Calu3 (cell line): Measurements from ENCODE around the gene LGR6. TPM values are rescaled to one million over a fixed set of nuclear protein-coding genes. Genes with fewer than 3 reads are reported as not detected.

Source experiments
- BruUV-seq: library from RNA; stranded (reverse); fragments of 400-500 nt; replicated peaks from 2 replicates; lab custom pipeline; 2021; lab: Mats Ljungman, UMichigan
- CTCF ChIA-PET: fragments of 300-600 bp; sonication (Branson Sonifier 250); formaldehyde crosslinking; loops from one replicate; lab custom pipeline; 2022; ENCODE audit warnings: antibody characterized with exemption; lab: Charles Lee
- DNase-seq: peaks from one replicate; pipeline ENCODE4 v3.0.0; 2022
- H3K27ac Mint-ChIP-seq: one replicate; pipeline ENCODE4 v1.8.0; 2022; ENCODE audit warnings: mixed read lengths; ENCODE audit not compliant: unreplicated experiment
- H3K27me3 Mint-ChIP-seq: one replicate; pipeline ENCODE4 v1.8.0; 2022; ENCODE audit warnings: mixed read lengths; ENCODE audit not compliant: unreplicated experiment
- H3K36me3 Mint-ChIP-seq: one replicate; pipeline ENCODE4 v1.8.0; 2022; ENCODE audit warnings: mild to moderate bottlenecking, moderate library complexity, mixed read lengths; ENCODE audit not compliant: insufficient read depth, unreplicated experiment
- H3K4me1 Mint-ChIP-seq: one replicate; pipeline ENCODE4 v1.8.0; 2022; ENCODE audit warnings: mild to moderate bottlenecking, low read depth, mixed read lengths; ENCODE audit not compliant: unreplicated experiment
- H3K4me3 Mint-ChIP-seq: one replicate; pipeline ENCODE4 v1.8.0; 2022; ENCODE audit warnings: mild to moderate bottlenecking, low read depth, moderate library complexity, mixed read lengths; ENCODE audit not compliant: unreplicated experiment
- H3K9me3 Mint-ChIP-seq: one replicate; pipeline ENCODE4 v1.8.0; 2022; ENCODE audit warnings: low read depth, mixed read lengths; ENCODE audit not compliant: unreplicated experiment
- intact Hi-C: fragments of 100-400 bp; cut with micrococcal nuclease; formaldehyde crosslinking; loops from one replicate; pipeline ENCODE4 v1.10.0; 2022; ENCODE audit not compliant: unreplicated experiment
- total RNA-seq: library from RNA; stranded (reverse); gene quantifications from 2 replicates; pipeline ENCODE4 v1.2.3, GENCODE V29; 2022
- TF ChIP-seq, protein P1 (sequence below): fragments of 200-600 bp; IDR thresholded peaks from one replicate; pipeline ENCODE4 v1.8.0; 2022; ENCODE audit warnings: antibody characterized with exemption; ENCODE audit not compliant: unreplicated experiment

LGR6 gene
- total RNA-seq, 1 experiment from 2014 or later: not detected

DNA sequence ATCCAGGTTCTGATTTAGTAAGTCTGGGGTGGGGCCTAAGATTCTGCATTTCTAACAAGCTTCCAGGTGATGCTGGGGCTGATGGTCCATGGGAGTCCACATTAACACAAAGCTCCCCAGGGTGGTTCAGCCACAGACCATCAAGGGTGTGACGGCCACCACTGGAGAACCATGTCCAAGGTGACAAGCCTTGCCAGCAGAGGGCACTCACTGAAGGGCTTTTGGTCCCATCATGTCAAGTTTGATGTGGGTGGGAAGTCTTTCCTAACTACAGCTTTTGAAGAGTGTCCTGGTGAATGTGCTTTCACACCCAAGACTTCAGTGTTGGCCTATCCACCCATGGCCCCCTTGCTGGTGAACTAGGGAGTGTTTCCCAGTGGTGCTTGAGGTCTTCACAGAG lies 81.0 kb downstream of the LGR6 start:
- DNase-seq: peak; percentile 48
- Mint-ChIP-seq H3K4me3 (no peak overlapping the region), H3K27me3 (peaks cover 76% of the 10 kb centered on the region), H3K36me3 (no peaks in the 10 kb centered on the region), H3K9me3 (no peaks in the 10 kb centered on the region), H3K4me1 (no peaks in the 10 kb centered on the region), H3K27ac (no peak overlapping the region)
- intact Hi-C loops: no loop called here
- CTCF ChIA-PET: interaction anchor here (0.5 to 1.5 kb wide), 3 partner anchors 9 to 86 kb away, joined by 3 to 4 read pairs (median 4); no protein-coding TSS in a partner anchor
- TF ChIP-seq, protein P1, sequence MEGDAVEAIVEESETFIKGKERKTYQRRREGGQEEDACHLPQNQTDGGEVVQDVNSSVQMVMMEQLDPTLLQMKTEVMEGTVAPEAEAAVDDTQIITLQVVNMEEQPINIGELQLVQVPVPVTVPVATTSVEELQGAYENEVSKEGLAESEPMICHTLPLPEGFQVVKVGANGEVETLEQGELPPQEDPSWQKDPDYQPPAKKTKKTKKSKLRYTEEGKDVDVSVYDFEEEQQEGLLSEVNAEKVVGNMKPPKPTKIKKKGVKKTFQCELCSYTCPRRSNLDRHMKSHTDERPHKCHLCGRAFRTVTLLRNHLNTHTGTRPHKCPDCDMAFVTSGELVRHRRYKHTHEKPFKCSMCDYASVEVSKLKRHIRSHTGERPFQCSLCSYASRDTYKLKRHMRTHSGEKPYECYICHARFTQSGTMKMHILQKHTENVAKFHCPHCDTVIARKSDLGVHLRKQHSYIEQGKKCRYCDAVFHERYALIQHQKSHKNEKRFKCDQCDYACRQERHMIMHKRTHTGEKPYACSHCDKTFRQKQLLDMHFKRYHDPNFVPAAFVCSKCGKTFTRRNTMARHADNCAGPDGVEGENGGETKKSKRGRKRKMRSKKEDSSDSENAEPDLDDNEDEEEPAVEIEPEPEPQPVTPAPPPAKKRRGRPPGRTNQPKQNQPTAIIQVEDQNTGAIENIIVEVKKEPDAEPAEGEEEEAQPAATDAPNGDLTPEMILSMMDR: peak; percentile 44
- BruUV-seq: no TSS peak

GRCh38 chr1:202275061-202275770 lies 81.6 kb downstream of the LGR6 start:
- no peak overlapping the region for H3K27ac Mint-ChIP-seq
- intact Hi-C loops: no loop called here
- no TSS peak for BruUV-seq

GRCh38 chr1:202276081-202276715 lies 82.6 kb downstream of the LGR6 start:
- intact Hi-C loops: no loop called here
- H3K4me3 Mint-ChIP-seq: no peak overlapping the region
- BruUV-seq: no TSS peak
- TF ChIP-seq, protein P1: no peak
- no peaks in the 10 kb centered on the region for H3K9me3 Mint-ChIP-seq
- H3K27ac Mint-ChIP-seq: no peak overlapping the region
- no peaks in the 10 kb centered on the region for H3K4me1 Mint-ChIP-seq
- no peaks in the 10 kb centered on the region for H3K36me3 Mint-ChIP-seq
- H3K27me3 Mint-ChIP-seq: peaks cover 76% of the 10 kb centered on the region
- no peak for DNase-seq
- CTCF ChIA-PET: no interaction called here

More at GRCh38 chr1:202275061-202275770, 81.6 kb downstream of the LGR6 start:
- TF ChIP-seq, protein P1: no peak
- Mint-ChIP-seq H3K4me3 (no peak overlapping the region), H3K4me1 (no peaks in the 10 kb centered on the region), H3K9me3 (no peaks in the 10 kb centered on the region), H3K27me3 (peaks cover 76% of the 10 kb centered on the region), H3K36me3 (no peaks in the 10 kb centered on the region)
- CTCF ChIA-PET: interaction anchor here (0.5 to 1.5 kb wide), 2 partner anchors 9 to 61 kb away, joined by 4 read pairs; no protein-coding TSS in a partner anchor
- DNase-seq: no peak

DNA sequence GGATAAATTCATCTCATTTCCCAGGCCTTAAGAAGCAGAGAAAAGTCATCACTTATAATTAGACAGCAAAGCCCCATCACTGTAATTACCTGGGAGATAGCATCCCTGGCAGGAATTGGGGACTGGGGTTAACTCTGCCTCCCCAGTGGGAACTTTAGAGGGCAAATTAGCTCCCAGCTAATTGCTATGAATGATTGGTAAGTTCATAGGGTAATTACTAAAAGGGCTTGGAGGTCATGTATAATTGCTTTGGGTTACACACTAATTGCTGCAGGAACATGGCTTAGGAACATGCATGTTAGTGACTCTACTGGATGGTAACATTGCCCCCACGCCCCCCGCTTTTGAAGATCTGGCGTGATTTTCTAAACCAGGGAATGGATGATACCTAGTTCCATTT lies 83.3 kb downstream of the LGR6 start:
- no peak overlapping the region for H3K27ac Mint-ChIP-seq
- H3K4me1 Mint-ChIP-seq: no peaks in the 10 kb centered on the region
- DNase-seq: no peak
- no peaks in the 10 kb centered on the region for H3K36me3 Mint-ChIP-seq
- no peaks in the 10 kb centered on the region for H3K9me3 Mint-ChIP-seq
- BruUV-seq: no TSS peak
- intact Hi-C loops: no loop called here
- TF ChIP-seq, protein P1: no peak
- peaks cover 76% of the 10 kb centered on the region for H3K27me3 Mint-ChIP-seq
- H3K4me3 Mint-ChIP-seq: no peak overlapping the region
- CTCF ChIA-PET: no interaction called here
